Neural progenitor cell (in vitro differentiated cells): Measurements from ENCODE around the gene GASK1A. TPM values are rescaled to one million over a fixed set of nuclear protein-coding genes. Genes with fewer than 3 reads are reported as not detected.

Experiments used
- DNase-seq: peaks from one replicate; pipeline ENCODE4 v3.0.0-alpha.2; 2016; ENCODE audit warnings: low spot score
- H2AFZ ChIP-seq: fragments of 200-600 bp; sonication (generic); replicated peaks from 2 replicates; pipeline ENCODE4 v1.6.1; 2016; ENCODE audit warnings: antibody characterized with exemption
- H3F3A ChIP-seq: fragments of 200-600 bp; sonication (generic); 2 replicates; pipeline ENCODE4 v1.6.1; 2016; ENCODE audit warnings: antibody characterized with exemption, low read depth
- H3K27ac ChIP-seq: fragments of 200-600 bp; sonication (generic); 2 replicates; pipeline ENCODE4 v1.5.1; 2016; ENCODE audit warnings: mild to moderate bottlenecking
- H3K27me3 ChIP-seq: fragments of 200-600 bp; sonication (generic); 2 replicates; pipeline ENCODE4 v1.6.1; 2016; ENCODE audit warnings: mild to moderate bottlenecking, moderate library complexity
- H3K36me3 ChIP-seq: fragments of 200-600 bp; sonication (generic); 2 replicates; pipeline ENCODE4 v1.5.1; 2016
- H3K4me1 ChIP-seq: fragments of 200-600 bp; sonication (generic); 2 replicates; pipeline ENCODE4 v1.6.1; 2016; ENCODE audit warnings: mixed run types
- H3K4me2 ChIP-seq: fragments of 200-600 bp; sonication (generic); 2 replicates; pipeline ENCODE4 v1.6.1; 2016
- H3K4me3 ChIP-seq: fragments of 200-600 bp; sonication (generic); 2 replicates; pipeline ENCODE4 v1.5.1; 2016
- H3K79me2 ChIP-seq: fragments of 200-600 bp; sonication (generic); 2 replicates; pipeline ENCODE4 v1.6.1; 2016; ENCODE audit warnings: low read depth
- H3K9ac ChIP-seq: fragments of 200-600 bp; sonication (generic); 2 replicates; pipeline ENCODE4 v1.6.1; 2016
- H3K9me3 ChIP-seq: fragments of 200-600 bp; sonication (generic); 2 replicates; pipeline ENCODE4 v1.5.1; 2016; ENCODE audit warnings: low read depth
- H4K20me1 ChIP-seq: fragments of 200-600 bp; sonication (generic); 2 replicates; pipeline ENCODE4 v1.6.1; 2016; ENCODE audit warnings: low read depth
- H3K27ac Mint-ChIP-seq: 3 replicates; pipeline ENCODE4 v1.8.0; 2021; ENCODE audit warnings: mixed read lengths
- H3K27me3 Mint-ChIP-seq: 2 replicates; pipeline ENCODE4 v1.8.0; 2022; ENCODE audit warnings: low read depth, mild to moderate bottlenecking, inconsistent platforms, moderate library complexity, mixed read lengths; ENCODE audit not compliant: insufficient read depth
- H3K36me3 Mint-ChIP-seq: 3 replicates; pipeline ENCODE4 v1.8.0; 2021; ENCODE audit warnings: mixed read lengths
- H3K4me1 Mint-ChIP-seq: 3 replicates; pipeline ENCODE4 v1.8.0; 2021; ENCODE audit warnings: mixed read lengths
- H3K4me3 Mint-ChIP-seq: 3 replicates; pipeline ENCODE4 v1.8.0; 2021; ENCODE audit warnings: mild to moderate bottlenecking, moderate library complexity, mixed read lengths
- H3K9me3 Mint-ChIP-seq: 3 replicates; pipeline ENCODE4 v1.8.0; 2020; ENCODE audit warnings: mixed read lengths
- CTCF ChIP-seq: fragments of 200-600 bp; sonication (generic); IDR thresholded peaks from 2 replicates; pipeline ENCODE4 v1.5.1; 2017; ENCODE audit warnings: antibody characterized with exemption, mild to moderate bottlenecking
- EZH2 ChIP-seq: fragments of 200-600 bp; sonication (generic); IDR thresholded peaks from 2 replicates; pipeline ENCODE4 v1.6.1; 2017; ENCODE audit warnings: antibody characterized with exemption, mild to moderate bottlenecking, moderate library complexity
- EZH2phosphoT487 ChIP-seq: fragments of 200-600 bp; sonication (generic); IDR thresholded peaks from 2 replicates; pipeline ENCODE4 v1.6.1; 2017; ENCODE audit warnings: antibody characterized with exemption
- total RNA-seq: library from RNA; depleted of rRNA; stranded (reverse); fragments of >200 nt; gene quantifications from 2 replicates; pipeline ENCODE4 v1.2.3, GENCODE V29; 2015; ENCODE audit warnings: low replicate concordance

GASK1A gene
- total RNA-seq, 1 donor from 2014 or later, result 3.9 TPM

GRCh38 chr3:43055806-43056770, 77.0 kb downstream of the GASK1A start:
- H4K20me1 ChIP-seq, result no peaks in the 10 kb centered on the region
- Mint-ChIP-seq H3K4me3 (no peak overlapping the region), H3K27me3 (no peaks in the 10 kb centered on the region), H3K27ac (no peak overlapping the region), H3K9me3 (peaks cover 3% of the 10 kb centered on the region), H3K36me3 (no peaks in the 10 kb centered on the region), H3K4me1 (no peaks in the 10 kb centered on the region)
- no peaks in the 10 kb centered on the region for H3K79me2 ChIP-seq
- no peak overlapping the region for H3K4me3 ChIP-seq
- no peaks in the 10 kb centered on the region for H3K36me3 ChIP-seq
- TF ChIP-seq EZH2 (no peak), EZH2phosphoT487 (no peak), CTCF (no peak)
- H3K9me3 ChIP-seq, result no peaks in the 10 kb centered on the region
- H3K9ac ChIP-seq, result no peak overlapping the region
- H2AFZ ChIP-seq, result no peak overlapping the region
- H3K4me2 ChIP-seq, result no peak overlapping the region
- DNase-seq, result no peak
- H3K27me3 ChIP-seq, result no peaks in the 10 kb centered on the region
- H3K27ac ChIP-seq, result no peak overlapping the region
- no peaks in the 10 kb centered on the region for H3K4me1 ChIP-seq
- H3F3A ChIP-seq, result no peaks in the 10 kb centered on the region

- Histone ChIP-seq H4K20me1 (no peaks in the 10 kb centered on the region), H3K4me3 (no peak overlapping the region), H3F3A (no peaks in the 10 kb centered on the region), H3K9me3 (no peaks in the 10 kb centered on the region), H3K79me2 (no peaks in the 10 kb centered on the region), H2AFZ (no peak overlapping the region), H3K9ac (no peak overlapping the region), H3K4me2 (no peak overlapping the region), H3K27ac (no peak overlapping the region), H3K27me3 (no peaks in the 10 kb centered on the region), H3K36me3 (no peaks in the 10 kb centered on the region), H3K4me1 (peaks cover 5% of the 10 kb centered on the region)
- H3K27me3 Mint-ChIP-seq, result no peaks in the 10 kb centered on the region
- DNase-seq, result no peak
- no peak overlapping the region for H3K4me3 Mint-ChIP-seq
- TF ChIP-seq CTCF (no peak), EZH2 (no peak), EZH2phosphoT487 (no peak)
- peaks cover 2% of the 10 kb centered on the region for H3K9me3 Mint-ChIP-seq
- no peaks in the 10 kb centered on the region for H3K4me1 Mint-ChIP-seq
- H3K27ac Mint-ChIP-seq, result no peak overlapping the region
- H3K36me3 Mint-ChIP-seq, result no peaks in the 10 kb centered on the region
Measured at GRCh38 chr3:43059456-43059855, 80.3 kb downstream of the GASK1A start.

GRCh38 chr3:43061101-43061895, 82.2 kb downstream of the GASK1A start:
- Histone ChIP-seq H3F3A (no peaks in the 10 kb centered on the region), H4K20me1 (no peaks in the 10 kb centered on the region), H3K27me3 (no peaks in the 10 kb centered on the region), H3K4me1 (peaks cover 5% of the 10 kb centered on the region), H3K36me3 (no peaks in the 10 kb centered on the region), H3K4me2 (no peak overlapping the region), H3K79me2 (no peaks in the 10 kb centered on the region), H3K27ac (no peak overlapping the region), H3K4me3 (no peak overlapping the region), H2AFZ (no peak overlapping the region), H3K9me3 (no peaks in the 10 kb centered on the region), H3K9ac (no peak overlapping the region)
- no peak overlapping the region for H3K4me3 Mint-ChIP-seq
- peaks cover 5% of the 10 kb centered on the region for H3K9me3 Mint-ChIP-seq
- TF ChIP-seq EZH2, result no peak
- no peak for TF ChIP-seq EZH2phosphoT487
- TF ChIP-seq CTCF, result no peak
- DNase-seq, result no peak
- no peaks in the 10 kb centered on the region for H3K4me1 Mint-ChIP-seq
- H3K36me3 Mint-ChIP-seq, result no peaks in the 10 kb centered on the region
- H3K27me3 Mint-ChIP-seq, result no peaks in the 10 kb centered on the region
- no peak overlapping the region for H3K27ac Mint-ChIP-seq
